ENCODE results near the gene ITGA3.

ITGA3 gene

DNA sequence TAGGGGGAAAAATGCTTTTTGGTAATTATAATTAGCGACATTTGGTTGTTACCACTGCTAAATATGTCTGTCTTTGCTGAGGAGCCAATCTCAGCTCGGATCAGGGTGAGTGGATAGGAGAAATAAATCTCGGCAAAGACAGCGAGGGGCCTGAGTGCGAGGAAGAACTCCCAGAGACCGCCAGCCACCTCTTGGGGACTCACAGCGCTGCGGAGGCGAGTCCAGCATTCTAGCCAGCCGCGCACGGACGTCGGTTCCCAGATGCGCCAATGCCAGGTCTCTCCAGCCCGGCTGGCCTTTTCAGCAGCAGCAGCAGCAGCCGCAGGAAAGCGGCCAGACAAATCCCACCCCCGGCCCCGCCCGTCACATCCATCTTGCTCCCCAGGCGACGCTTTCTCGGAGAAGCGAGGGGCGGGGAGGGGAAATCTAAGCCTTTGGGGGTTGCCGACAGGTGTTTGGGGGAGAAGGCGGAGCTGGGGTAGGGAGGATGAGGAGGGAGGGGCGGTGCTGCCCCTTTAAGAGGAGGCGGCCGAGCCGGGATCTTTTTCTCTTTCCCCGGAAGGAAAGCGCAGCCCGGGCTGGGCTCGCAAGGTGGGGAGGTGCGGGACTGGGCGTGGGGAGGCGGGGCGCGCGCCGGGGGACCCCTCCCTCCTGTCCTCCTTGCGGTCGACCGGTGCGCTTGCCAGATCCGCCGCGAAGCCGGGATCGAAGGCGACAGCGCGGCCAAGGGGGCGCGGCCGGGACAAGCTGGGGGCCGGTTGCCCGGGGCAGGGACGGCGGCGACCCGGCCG lies at the start of gene ITGA3:
Gene ITGA3 (plus strand): TSS at position 685 of the 791 bp plus-strand sequence. CDS start 330 bp downstream, outside the sequence.
- no peak for FAIRE-seq

DNA sequence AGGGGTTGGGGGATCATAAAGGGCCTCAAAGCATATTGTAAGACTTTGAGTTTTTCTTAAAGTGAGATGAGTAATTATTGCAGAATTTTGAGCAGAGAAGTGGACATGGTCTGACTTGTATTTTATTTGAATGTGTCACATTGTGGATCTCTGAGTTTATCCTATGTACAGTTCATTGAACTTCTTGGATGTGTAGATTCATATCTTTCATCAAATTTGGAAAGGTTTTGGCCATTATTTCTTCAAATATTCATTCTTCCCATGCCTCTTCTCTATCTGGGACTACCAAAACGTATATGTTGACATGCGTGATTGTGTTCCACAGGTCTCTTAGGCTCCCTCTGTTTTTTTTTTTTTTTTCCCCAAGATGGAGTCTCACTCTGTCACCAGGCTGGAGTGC lies 46.6 kb upstream of the ITGA3 start:
- no peak for FAIRE-seq

DNA sequence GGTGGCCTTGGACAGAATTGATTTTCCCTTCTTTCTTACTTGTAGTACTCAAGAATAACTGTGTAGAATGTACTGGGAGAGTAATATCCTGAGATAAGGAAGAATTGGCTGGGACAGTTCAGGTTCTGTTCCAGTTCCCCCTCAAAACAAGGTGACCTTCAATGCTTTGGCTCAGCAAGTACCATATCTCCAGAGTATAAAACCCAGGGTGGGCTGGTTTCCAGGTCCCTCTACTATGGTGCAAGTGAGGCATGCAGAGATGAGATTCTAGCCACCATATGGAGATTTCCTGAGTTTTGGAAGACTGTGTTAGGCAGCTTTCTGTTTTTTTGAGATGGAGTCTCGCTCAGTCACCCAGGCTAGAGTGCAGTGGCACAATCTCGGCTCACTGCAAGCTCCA lies 42.8 kb upstream of the ITGA3 start:
- FAIRE-seq: no peak

DNA sequence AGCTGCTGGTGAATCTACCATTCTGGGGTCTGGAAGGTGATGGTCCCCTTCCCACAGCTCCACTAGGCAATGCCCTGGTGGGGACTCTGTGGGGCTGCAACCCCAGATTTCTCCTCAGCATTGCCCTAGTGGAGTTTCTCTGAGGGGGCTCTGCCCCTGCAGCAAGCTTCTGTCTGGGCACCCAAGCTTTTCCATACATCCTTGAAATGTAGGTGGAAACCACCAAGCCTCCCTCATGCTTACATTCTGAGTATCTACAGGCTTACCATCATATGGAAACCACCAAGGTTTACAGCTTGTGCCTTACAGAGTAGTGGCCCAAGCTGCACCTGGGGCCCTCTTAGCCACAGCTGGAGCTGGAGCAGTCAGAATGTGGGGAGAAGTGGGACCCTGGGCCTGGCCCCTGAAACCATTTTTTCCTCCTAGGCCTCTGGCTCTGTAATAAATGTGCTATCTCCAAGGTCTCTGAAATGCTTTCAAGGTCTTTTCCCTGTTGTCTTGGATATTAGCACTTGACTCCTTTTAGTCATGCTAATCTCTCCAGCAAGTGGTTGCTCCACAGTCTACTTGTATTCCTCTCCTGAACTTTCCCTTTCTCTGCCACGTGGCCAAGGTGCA lies 41.3 kb upstream of the ITGA3 start:
- FAIRE-seq: no peak

DNA sequence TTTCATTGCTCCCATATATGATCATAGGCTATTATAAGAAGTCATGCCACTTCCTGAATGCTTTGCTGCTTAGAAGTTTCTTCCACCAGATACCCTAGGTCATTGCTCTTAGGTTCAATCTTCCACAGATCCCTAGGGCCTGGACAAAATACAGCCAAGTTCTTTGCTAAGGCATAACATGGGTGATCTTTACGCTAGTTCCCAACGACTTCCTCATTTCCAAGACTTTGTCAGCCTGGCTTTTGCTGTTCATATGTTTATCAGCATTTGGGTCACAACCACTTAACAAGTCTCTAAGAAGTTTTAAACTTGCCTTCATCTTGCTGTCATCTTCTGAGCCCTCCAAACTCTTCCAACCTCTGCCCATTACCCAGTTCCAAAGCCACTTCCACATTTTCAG lies 40.8 kb upstream of the ITGA3 start:
- FAIRE-seq: no peak

DNA sequence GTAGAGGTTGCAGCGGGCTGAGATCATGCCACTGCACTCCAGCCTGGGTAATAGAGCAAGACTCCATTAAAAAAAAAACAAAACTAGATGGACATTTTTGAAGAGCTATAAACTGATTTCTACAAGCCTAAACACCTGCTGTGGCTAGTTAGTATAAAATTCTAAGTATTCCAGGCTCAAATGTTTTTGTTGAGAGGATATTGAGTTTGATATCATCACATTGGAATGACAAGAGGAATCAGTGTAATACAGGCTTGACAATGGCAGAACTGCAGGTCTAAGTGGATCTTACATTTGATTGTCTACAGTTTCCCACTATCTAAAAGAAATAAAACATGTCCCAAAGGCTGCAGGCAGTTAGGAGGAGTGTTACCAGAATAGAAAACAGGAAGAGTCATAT lies 37.0 kb upstream of the ITGA3 start:
- FAIRE-seq: no peak

DNA sequence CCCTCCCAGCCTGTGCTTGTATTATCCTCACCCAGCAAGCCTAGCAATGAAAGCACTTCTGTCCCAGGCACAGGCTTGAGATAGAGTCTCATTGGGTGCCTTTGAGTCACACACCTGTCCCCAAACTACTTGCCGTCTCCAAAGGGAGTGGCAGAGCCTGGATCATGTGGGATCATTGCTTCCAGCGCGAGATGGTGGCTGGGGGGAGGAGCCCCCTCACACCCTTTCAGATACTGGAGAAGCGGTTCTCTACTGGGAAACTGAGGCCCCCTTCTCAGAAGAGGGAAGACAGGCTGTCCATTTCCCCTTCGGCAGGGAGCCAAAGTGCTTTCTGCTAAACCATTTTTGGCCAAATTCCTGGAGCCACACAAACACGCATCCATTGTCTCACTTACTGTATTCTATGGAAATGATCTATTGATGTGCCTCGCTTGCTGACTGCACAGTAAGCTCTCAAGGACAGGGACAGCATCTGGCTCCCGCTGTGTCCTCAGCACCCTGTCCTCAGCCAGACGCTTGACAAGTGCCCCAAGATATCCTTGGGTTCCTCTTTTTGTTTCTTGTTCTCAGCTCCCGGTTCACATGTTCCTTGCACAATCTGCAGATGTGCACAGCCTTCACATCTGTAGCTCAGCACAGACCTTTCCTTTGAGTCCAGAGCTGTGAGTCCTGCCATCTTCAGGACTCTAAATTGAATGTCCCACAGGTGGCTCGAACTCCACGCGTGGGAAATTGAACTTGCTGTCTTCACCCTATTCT lies 34.9 kb upstream of the ITGA3 start:
- FAIRE-seq: no peak

DNA sequence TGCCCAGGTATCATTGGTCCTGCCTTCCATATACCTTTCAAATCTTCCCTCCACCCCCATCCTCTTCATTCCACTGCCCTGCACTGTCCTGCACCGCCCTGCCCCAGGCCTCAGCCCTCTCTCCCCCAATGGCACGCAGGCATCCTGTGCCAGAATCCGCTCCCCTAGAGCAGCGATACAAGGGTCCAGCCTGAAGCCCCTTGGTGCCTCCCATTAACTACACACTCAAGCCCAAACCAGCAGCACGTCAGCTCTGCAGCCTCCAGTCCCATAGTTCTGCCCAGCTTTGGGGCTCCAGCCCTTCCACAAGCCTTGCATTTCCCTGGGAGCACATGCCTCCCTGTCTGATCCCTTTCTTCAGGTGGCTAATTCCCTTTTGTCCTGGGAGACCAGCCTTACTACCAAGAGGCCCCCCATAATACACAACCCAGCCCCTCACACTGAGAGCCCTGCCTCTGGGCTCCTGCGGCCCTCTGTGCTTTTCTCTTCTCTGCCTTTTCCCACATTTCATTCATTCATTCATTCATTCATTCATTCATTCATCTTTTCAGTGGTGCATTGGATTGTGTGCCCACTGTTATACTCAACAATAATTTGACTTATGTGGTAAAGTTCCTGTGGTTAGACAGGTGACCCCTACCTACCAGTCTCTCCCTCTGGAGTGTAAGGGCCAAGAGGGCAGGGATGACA lies 34.1 kb upstream of the ITGA3 start:
- FAIRE-seq: no peak

DNA sequence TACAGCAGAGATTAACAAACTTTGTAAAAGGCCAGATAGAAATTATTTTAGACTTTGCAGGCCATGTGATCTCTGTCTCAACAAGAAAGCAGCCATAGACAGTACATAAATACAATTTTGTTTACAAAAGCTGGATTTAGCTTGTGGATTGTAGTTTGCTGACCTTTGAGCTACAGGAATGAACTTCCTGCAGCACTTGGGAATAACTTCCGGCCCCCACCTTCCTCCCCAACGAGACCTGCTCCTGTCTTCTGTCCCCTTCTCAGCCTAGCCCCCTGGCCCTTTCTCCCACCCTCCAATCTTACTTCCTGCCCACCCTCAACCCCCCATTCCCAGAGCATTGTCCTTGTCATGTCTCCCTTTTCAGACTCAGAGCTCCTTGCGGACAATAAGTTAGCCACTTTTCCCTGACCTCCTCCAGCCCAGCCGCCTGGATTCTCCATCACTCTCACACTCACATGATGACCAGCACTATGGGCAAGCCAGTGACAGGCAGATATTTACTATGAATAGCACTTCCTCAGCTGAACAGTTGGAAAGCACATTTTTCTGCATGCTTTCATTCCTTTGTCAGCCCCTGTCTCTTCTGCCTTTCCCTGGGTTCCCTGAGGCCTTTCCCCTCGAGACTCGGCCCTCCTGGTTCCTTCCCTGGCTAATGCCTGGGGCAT lies 33.3 kb upstream of the ITGA3 start:
- no peak for FAIRE-seq

DNA sequence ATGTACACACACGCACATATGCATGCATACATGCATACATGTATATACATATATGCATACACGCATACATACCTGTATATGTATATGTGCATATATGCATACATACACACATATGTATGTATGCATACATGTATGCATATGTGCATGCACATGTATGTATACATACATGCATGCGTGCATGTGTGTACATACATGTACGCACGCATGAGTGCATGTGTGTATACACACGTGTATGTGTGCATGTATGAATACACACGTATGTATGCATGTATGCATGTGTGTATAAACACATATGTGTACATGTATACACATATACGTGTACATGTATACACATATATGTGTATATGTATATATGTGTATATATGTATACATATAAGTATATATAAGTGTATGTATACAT lies 32.4 kb upstream of the ITGA3 start:
- FAIRE-seq: no peak

DNA sequence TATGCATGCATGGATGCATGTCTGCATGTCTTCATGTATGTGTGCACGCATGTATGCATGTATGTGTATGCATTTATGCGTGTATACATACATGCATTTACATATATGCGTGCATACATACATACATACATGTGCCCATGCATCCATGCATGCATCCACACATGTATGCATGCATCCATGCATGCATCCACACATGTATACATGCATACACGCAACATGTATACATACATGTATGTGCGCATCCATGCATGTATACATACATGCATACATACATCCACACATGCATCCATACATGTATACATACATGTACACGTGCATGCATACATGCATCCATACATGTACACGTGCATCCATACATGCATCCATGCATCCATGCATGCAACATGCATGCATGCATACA lies 31.1 kb upstream of the ITGA3 start:
- FAIRE-seq: no peak

DNA sequence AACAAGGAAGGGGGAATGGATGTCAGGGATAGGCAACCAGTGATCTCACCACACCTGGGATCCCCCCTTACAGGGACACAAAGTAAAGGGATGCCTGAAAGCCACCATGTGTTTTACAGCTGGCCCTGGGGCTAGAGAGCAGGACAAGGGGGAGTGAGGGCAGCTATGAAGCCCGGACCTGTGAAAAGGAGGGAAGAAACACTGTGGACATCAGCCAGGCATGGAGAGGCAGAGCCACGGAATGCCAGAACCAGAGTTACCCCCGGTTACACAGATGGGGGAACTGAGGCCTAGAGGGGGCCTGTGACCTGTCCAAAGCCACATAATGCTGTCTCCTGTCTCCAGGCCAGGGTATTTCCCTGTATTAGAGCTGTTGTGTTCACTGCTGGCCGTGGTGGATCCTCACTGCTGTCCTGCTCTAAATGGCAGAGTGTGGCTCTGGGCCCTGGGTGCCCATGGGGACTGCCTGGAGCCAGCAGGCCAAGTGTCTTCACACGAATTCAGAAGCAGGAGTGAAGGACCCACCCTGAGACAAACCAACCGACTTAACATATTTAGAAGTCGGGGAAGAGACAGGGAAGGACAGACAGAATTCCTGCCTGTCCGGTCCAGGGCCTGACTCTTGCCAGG lies 29.7 kb upstream of the ITGA3 start:
- FAIRE-seq: no peak

DNA sequence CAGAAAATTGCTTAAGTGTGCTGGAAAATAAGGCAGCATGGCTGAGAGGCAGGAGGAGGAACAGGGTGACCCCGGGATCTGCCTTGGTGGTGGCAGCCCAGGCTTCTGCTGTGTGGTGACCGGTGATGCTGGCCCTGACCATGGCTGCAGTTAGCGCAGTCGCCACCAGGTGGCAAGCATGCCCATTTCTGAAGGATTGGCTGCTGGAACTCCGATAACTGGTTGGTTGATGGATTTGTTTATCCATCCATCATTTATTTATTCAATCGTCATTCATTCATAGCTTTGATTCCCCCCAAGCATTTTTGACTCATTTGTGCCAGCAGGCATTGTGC lies 29.1 kb upstream of the ITGA3 start:
- no peak for FAIRE-seq

DNA sequence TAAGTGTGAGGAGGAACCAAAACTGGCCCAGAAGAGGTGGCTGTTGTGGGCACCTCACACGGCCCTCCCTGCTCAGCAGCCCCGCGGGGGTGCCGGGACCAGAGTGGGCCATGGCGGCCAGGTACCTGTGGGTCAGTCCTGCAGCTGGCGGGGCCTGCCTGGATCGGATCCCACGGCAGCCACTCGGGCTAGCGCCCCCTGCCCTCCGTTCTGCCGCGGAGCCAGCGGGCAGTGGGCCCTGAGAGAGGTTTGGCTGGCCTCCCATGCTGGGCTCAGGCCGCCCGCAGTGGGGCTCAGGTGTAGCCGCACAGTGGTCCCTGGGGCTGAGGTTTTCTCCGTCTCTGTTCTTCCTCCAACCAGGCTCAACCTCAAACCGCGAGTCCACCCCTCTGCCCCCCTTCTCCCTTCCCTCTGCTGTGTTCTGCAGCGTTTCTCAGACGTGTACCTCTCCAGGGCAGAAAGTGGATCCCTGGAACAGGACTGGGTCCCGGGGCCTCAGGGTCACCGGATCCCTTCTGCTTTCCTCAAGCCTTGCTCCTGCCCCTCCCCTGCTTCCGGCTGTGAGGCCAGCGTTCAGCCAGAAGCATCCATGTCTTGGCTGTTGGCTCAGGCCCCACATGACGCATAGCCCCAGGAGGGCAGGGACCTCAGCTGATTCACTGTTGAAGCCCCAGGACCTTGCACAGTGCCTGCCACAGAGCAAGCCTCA lies 28.6 kb upstream of the ITGA3 start:
- no peak for FAIRE-seq

DNA sequence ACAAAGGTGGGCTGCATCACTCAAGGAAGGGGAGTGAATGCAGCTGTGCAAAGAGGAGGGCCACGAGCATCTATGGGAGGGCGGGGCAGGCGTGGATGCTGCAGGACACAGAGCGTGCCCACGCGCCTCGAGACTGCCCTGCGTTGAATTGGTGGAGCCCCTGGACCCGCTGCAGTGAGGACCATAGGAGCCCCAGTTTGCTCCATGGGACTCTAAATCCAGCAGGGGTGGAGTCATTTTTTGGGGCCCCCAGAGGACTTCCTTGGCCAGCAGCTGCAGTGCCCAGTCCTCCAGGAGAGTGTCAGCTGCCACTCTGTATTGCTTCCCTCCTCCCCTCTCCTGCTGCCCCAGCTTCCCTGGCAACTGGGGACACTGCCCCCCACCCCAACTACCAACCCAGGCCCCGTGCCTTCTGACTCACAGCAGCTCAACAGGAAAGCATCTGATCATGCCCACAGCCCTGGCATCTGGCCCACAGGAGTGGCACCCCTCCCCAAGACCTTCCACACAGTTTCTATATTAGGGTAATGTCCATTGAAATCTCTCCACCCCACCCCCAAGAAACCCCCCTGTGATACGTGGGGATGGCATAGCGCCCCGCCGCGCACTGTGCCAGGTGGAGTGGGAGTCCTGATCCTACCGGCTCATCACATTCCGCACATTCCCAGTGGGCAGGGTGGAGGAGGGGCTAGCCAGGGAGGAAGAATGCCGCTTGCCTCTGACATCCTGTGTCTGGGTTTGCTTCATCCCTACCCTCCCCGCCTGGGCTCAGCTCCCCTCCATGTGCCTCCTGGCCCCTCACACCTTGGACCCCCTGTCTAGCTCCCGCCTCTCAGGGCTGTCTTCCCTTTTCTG lies 27.8 kb upstream of the ITGA3 start:
- no peak for FAIRE-seq

DNA sequence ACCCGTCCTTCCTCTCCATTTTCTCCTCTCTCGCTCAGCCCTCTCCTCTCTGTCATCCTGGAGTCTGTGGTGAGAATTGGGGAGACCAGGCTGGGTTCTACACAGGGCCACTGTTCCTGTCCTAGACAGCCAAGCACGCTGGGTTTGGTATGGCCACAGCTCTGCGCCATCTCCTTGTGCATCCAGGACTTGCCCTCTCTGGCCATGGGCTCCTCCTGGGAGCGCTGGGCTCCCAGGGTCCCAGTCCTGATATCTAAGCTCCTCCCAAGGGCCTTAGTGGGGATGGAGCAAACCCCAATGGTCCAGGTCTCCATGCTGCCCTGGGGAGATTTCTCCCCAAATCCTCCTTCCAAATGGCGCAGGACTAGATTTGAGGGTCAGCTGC lies 27.2 kb upstream of the ITGA3 start:
- FAIRE-seq: no peak

DNA sequence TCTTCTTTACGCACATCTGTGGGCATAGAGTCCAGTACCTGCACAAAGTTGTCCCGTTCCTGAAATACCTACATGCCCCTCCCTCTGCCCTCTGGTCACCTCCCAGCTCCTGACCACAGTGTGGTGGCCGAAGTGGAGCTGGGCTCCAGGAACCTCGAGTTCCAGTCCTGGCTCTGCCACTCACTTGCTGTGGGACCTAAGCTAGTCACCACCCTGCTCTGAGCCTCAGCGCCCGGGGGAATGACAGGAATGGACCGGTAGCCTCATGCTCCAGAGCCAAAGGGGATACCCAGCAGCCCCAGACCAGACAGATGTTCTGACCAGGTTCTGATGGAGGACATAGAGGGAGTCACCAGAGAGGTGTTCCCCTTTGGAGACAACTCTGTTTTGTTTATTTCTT lies 26.7 kb upstream of the ITGA3 start:
- FAIRE-seq: no peak

DNA sequence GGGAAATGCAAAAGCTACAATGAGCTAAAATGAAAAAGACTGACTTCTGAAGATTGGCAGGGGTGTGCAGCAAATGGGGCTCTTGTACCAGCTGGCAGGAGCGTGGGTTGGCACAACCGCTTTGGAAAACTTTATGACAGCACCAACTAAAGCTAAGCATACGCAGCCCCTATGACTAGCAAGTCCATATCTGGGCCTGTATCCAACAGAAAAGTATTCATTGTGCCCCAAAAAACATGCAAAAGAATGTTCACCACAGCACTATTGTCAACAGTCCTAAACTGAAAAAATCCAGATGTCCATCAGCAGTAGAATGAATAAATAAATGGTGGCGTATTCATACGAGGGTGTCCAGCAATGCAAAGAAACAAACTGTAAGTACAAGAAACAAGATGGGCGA lies 22.6 kb upstream of the ITGA3 start:
- no peak for FAIRE-seq

DNA sequence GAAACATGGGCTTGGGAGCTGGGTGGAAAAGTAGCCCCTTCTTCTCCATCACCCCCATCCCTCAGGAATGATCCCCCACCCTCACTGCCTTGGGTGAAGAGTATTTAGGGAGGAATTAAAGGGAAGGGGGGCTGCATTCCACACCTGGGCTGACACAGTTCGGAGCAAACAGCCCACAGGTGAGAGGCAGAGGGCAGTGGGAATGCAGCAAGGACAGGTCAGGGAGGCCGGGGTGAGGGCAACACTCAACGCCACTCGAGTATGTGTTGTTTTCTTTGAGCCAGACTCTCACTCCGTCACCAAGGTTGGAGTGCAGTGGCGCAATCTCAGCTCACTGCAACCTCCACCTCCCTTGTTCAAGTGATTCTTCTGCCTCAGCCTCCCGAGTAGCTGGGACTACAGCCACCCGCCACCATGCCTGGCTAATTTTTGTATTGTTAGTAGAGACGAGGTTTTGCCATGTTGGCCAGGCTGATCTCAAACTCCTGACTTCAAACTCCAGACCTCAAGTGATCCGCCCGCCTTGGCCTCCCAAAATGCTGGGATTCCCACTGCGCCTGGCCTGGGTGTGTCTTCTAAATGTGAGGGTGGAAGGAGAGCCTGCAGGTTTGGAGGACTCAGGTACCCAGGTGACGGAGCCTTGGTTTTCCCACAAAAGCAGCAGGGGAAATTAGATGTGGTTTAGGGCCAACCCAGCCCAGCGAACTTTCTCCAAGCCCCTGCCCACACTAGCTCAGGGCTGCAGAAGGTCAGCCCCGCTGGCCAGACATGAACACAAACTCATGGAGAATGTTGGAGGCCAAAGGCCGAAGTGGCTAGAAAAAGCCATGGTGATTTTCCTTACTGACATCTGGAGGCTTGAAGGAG lies 21.2 kb upstream of the ITGA3 start:
- FAIRE-seq: no peak

DNA sequence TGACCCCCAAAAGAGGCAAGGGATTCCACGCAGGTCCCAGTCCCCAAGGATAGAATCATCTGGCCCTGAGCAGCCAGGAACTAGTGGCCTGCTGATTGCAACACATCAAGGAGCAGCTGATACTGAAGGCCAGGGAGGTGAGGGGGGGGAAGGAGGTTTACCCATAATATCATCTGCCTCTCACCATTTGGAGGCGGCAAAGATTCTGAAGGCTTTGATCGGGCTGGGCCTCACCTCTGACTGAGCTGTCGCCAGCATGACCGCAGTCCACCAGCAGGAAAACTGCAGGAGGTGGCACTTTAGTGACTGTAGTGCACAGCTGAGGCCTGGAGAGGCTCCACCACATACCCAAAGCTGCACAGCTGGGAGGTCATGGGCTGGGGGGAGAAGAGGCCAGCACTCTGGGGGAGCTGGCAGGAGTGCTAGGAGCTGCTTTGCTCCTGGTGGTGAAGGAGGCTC lies 20.5 kb upstream of the ITGA3 start:
- no peak for FAIRE-seq
